ENCODE measurements around the gene PLOD2.

PLOD2 gene

DNA sequence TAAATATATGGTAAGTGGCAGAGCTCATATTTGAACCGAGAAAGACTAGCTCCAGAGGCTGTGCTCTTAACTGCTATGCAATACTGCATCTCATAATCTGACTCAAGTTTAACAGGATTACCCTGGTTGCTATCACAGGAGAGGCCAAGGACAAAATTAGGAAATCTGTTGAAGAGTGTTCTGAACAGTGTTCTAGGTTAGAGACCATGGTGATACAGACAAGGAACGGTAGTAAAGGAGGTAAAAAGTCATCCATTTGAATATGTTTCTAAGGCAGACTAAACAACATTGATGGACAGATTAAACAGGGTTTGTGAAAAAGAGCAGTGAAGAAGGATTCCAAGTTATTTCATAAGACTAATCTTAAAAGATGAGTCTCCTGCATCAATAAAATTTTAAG is 22.1 kb downstream of the PLOD2 start:
- H3K9ac ChIP-seq (ENCODE audit: low read length) = no peak overlapping the region
- H4K20me1 ChIP-seq (ENCODE audit: insufficient read depth, low read length) = no peaks in the 10 kb centered on the region
- H3K9me2 ChIP-seq (replicated peaks; ENCODE audit: insufficient read depth, low read length) = no peaks in the 10 kb centered on the region
- TF ChIP-seq, protein P1, sequence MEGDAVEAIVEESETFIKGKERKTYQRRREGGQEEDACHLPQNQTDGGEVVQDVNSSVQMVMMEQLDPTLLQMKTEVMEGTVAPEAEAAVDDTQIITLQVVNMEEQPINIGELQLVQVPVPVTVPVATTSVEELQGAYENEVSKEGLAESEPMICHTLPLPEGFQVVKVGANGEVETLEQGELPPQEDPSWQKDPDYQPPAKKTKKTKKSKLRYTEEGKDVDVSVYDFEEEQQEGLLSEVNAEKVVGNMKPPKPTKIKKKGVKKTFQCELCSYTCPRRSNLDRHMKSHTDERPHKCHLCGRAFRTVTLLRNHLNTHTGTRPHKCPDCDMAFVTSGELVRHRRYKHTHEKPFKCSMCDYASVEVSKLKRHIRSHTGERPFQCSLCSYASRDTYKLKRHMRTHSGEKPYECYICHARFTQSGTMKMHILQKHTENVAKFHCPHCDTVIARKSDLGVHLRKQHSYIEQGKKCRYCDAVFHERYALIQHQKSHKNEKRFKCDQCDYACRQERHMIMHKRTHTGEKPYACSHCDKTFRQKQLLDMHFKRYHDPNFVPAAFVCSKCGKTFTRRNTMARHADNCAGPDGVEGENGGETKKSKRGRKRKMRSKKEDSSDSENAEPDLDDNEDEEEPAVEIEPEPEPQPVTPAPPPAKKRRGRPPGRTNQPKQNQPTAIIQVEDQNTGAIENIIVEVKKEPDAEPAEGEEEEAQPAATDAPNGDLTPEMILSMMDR (IDR thresholded peaks at IDR 0.05; ENCODE audit: low read length) = no peak
- no peak for TF ChIP-seq EZH2phosphoT487 (IDR thresholded peaks at IDR 0.05; ENCODE audit: low read length)
- peaks cover 3% of the 10 kb centered on the region; the same call in 1 of the 2 replicates for H3K79me2 ChIP-seq (ENCODE audit: low read length)
- H2AFZ ChIP-seq (ENCODE audit: low read length) = no peak overlapping the region
- no peaks in the 10 kb centered on the region; the same call in 1 of the 2 replicates for H3K9me3 ChIP-seq (replicated peaks; ENCODE audit: insufficient read depth, low read length)
- no peak overlapping the region for H3K27ac ChIP-seq (ENCODE audit: low read length)
- H3K36me3 ChIP-seq (replicated peaks; ENCODE audit: insufficient read depth, low read length) = no peaks in the 10 kb centered on the region
- no peaks in the 10 kb centered on the region for H3K27me3 ChIP-seq (replicated peaks; ENCODE audit: insufficient read depth, low read length)
- peaks cover 6% of the 10 kb centered on the region; the same call in 1 of the 2 replicates for H3K4me1 ChIP-seq (ENCODE audit: low read length)
- no peaks in the 10 kb centered on the region for H3F3A ChIP-seq (ENCODE audit: insufficient read depth, low read length)
- DNase-seq = no peak
- no peak overlapping the region for H3K4me2 ChIP-seq (ENCODE audit: low read depth, low read length)
- H3K4me3 ChIP-seq (ENCODE audit: low read length) = no peak overlapping the region

DNA sequence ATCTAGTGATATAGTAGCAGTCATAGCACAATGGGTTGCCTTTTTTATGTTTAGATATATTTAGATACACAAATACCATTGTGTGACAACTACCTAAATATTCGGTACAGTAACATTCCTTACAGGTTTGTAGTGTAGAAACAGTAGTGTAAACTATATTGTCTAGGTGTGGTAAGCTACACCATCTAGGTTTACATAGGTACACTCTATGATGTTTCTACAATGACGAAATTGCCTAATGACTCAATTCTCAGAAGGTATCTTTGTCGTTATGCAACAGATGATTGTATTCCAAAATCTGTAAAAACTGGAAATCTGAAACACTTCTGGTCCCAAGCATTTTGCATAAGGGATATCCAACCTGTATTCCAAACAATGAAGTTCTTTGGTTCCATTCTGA is 24.3 kb downstream of the PLOD2 start:
- Histone ChIP-seq H3K4me1 (ENCODE audit: low read length) (no peaks in the 10 kb centered on the region), H2AFZ (ENCODE audit: low read length) (no peak overlapping the region), H3K4me2 (ENCODE audit: low read depth, low read length) (no peak overlapping the region), H3K79me2 (ENCODE audit: low read length) (peaks cover 5% of the 10 kb centered on the region; the same call in 1 of the 2 replicates), H3K9me2 (replicated peaks; ENCODE audit: insufficient read depth, low read length) (no peaks in the 10 kb centered on the region), H3K4me3 (ENCODE audit: low read length) (no peak overlapping the region), H4K20me1 (ENCODE audit: insufficient read depth, low read length) (no peaks in the 10 kb centered on the region), H3K36me3 (replicated peaks; ENCODE audit: insufficient read depth, low read length) (no peaks in the 10 kb centered on the region), H3K27ac (ENCODE audit: low read length) (no peak overlapping the region), H3K9me3 (replicated peaks; ENCODE audit: insufficient read depth, low read length) (no peaks in the 10 kb centered on the region; the same call in 1 of the 2 replicates), H3K27me3 (replicated peaks; ENCODE audit: insufficient read depth, low read length) (no peaks in the 10 kb centered on the region), H3F3A (ENCODE audit: insufficient read depth, low read length) (no peaks in the 10 kb centered on the region), H3K9ac (ENCODE audit: low read length) (no peak overlapping the region)
- no peak for TF ChIP-seq EZH2 (optimal IDR thresholded peaks at IDR 0.05; ENCODE audit: low read depth, low read length)
- TF ChIP-seq EZH2phosphoT487 (IDR thresholded peaks at IDR 0.05; ENCODE audit: low read length) = no peak
- TF ChIP-seq, protein P1 (IDR thresholded peaks at IDR 0.05; ENCODE audit: low read length) = no peak
- DNase-seq = no peak

GRCh38 chr3:146134348-146135117 is 26.5 kb downstream of the PLOD2 start:
- H3K27me3 ChIP-seq (replicated peaks; ENCODE audit: insufficient read depth, low read length) = no peaks in the 10 kb centered on the region
- no peak overlapping the region for H3K4me2 ChIP-seq (ENCODE audit: low read depth, low read length)
- H3K4me1 ChIP-seq (ENCODE audit: low read length) = no peaks in the 10 kb centered on the region
- H3K79me2 ChIP-seq (ENCODE audit: low read length) = peaks cover 3% of the 10 kb centered on the region; the same call in 1 of the 2 replicates
- no peaks in the 10 kb centered on the region for H3K36me3 ChIP-seq (replicated peaks; ENCODE audit: insufficient read depth, low read length)
- H3K27ac ChIP-seq (ENCODE audit: low read length) = no peak overlapping the region
- no peaks in the 10 kb centered on the region; the same call in 1 of the 2 replicates for H3K9me3 ChIP-seq (replicated peaks; ENCODE audit: insufficient read depth, low read length)
- H3K9ac ChIP-seq (ENCODE audit: low read length) = no peak overlapping the region
- DNase-seq = no peak
- TF ChIP-seq EZH2 (optimal IDR thresholded peaks at IDR 0.05; ENCODE audit: low read depth, low read length) (no peak), EZH2phosphoT487 (IDR thresholded peaks at IDR 0.05; ENCODE audit: low read length) (no peak)
- TF ChIP-seq, protein P1 (IDR thresholded peaks at IDR 0.05; ENCODE audit: low read length) = no peak
- no peaks in the 10 kb centered on the region for H3F3A ChIP-seq (ENCODE audit: insufficient read depth, low read length)
- no peak overlapping the region for H2AFZ ChIP-seq (ENCODE audit: low read length)
- no peaks in the 10 kb centered on the region for H4K20me1 ChIP-seq (ENCODE audit: insufficient read depth, low read length)
- H3K4me3 ChIP-seq (ENCODE audit: low read length) = no peak overlapping the region
- no peaks in the 10 kb centered on the region for H3K9me2 ChIP-seq (replicated peaks; ENCODE audit: insufficient read depth, low read length)
